Ascending aorta (tissue), 2 donors: ENCODE measurements around the gene DOK1. TPM values are rescaled to one million over a fixed set of nuclear protein-coding genes. Genes with fewer than 3 reads are reported as not detected.
"Not testable (repeated sequence)": the region's sequence is repeated elsewhere in the genome, so short reads cannot be mapped to it uniquely, and the experiment has no call there.

Source experiments
- DNase-seq, 2 donors: peaks; one replicate each; pipeline ENCODE4 v3.0.0-alpha.2; 2019; ENCODE audit warnings: low spot score in 2 of 2
- H3K27ac ChIP-seq, 2 donors: fragments of 200-600 bp; sonication (generic); one replicate each; pipeline ENCODE4 v1.5.1; 2016 to 2017; ENCODE audit warnings: mild to moderate bottlenecking in 1 of 2
- H3K27me3 ChIP-seq: fragments of 200-600 bp; sonication (generic); one replicate; pipeline ENCODE4 v1.5.1; 2017
- H3K36me3 ChIP-seq, 2 donors: fragments of 200-600 bp; sonication (generic); one replicate each; pipeline ENCODE4 v1.5.1; 2016
- H3K4me1 ChIP-seq, 2 donors: fragments of 200-600 bp; sonication (generic); one replicate each; pipeline ENCODE4 v1.5.1; 2016 to 2017; ENCODE audit warnings: mild to moderate bottlenecking in 1 of 2
- H3K4me3 ChIP-seq, 2 donors: fragments of 200-600 bp; sonication (generic); one replicate each; pipeline ENCODE4 v1.5.1; 2016 to 2017; ENCODE audit warnings: mild to moderate bottlenecking in 1 of 2
- H3K9me3 ChIP-seq, 2 donors: fragments of 200-600 bp; sonication (generic); one replicate each; pipeline ENCODE4 v1.5.1; 2016
- CTCF ChIP-seq, 3 experiments: fragments of 200-600 bp in 2 of 3; fragments of 450-650 bp in 1 of 3; sonication (generic) in 2 of 3; IDR thresholded peaks; one replicate each; pipeline ENCODE4 v1.5.1; 2016 to 2019; ENCODE audit warnings: antibody characterized with exemption in 3 of 3, mild to moderate bottlenecking in 1 of 3, moderate library complexity in 1 of 3
- intact Hi-C: fragments of 100-400 bp; cut with DNase I; formaldehyde crosslinking; loops from one replicate; pipeline ENCODE4 v1.15.1; 2023
- total RNA-seq: library from RNA; depleted of rRNA; stranded (reverse); fragments of >200 nt; gene quantifications from one replicate; pipeline ENCODE4 v1.1.0, GENCODE V29; 2016

DOK1 gene
- total RNA-seq, 1 donor from 2014 or later = 68.1 TPM

- Histone ChIP-seq H3K27ac (no peak overlapping the region), H3K4me3 (no peak overlapping the region), H3K36me3 (no peaks in the 10 kb centered on the region), H3K27me3 (no peaks in the 10 kb centered on the region), H3K9me3 (no peaks in the 10 kb centered on the region), H3K4me1 (peaks cover 0 to 4% of the 10 kb centered on the region in 2 donors)
- intact Hi-C loops = no loop called here
- TF ChIP-seq CTCF (IDR thresholded peaks at IDR 0.05) = no peak
- DNase-seq = no peak
Observed at GRCh38 chr2:74558284-74559230, 4.0 kb downstream of the DOK1 start.

DNA sequence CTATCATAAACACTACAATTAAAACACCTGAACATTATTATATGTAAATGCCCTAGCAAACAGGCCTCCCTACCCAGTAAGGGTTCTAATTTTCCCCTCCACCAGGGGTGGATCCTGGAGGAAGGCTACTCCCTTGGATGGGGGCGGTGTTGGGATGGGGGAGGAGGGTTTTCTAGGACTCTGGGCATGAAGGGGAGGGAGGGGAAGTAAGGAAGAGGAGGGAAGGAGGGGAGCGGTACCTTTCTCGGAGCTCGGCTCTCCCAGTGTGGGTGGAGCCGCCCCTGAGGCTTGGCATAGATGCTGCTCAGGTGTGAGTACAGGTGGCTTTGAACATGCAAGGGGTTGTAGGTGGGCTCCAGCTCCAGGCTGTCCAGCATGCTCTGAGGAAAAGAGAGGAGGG lies 5.4 kb downstream of the DOK1 start:
- no peak overlapping the region for H3K4me3 ChIP-seq
- intact Hi-C loops = no loop called here
- H3K9me3 ChIP-seq = no peaks in the 10 kb centered on the region
- DNase-seq = no peak
- H3K36me3 ChIP-seq = no peaks in the 10 kb centered on the region
- no peak overlapping the region for H3K27ac ChIP-seq
- no peaks in the 10 kb centered on the region for H3K27me3 ChIP-seq
- TF ChIP-seq CTCF (IDR thresholded peaks at IDR 0.05) = no peak
- H3K4me1 ChIP-seq = peaks cover 0 to 4% of the 10 kb centered on the region in 2 donors

GRCh38 chr2:74560591-74560990 lies 6.1 kb downstream of the DOK1 start:
- no peak for DNase-seq
- no peak for TF ChIP-seq CTCF (IDR thresholded peaks at IDR 0.05)
- H3K9me3 ChIP-seq = no peaks in the 10 kb centered on the region
- intact Hi-C loops = no loop called here
- H3K36me3 ChIP-seq = no peaks in the 10 kb centered on the region
- no peaks in the 10 kb centered on the region for H3K4me1 ChIP-seq
- H3K27ac ChIP-seq = no peak overlapping the region
- H3K4me3 ChIP-seq = no peak overlapping the region
- no peaks in the 10 kb centered on the region for H3K27me3 ChIP-seq

- H3K4me1 ChIP-seq, intact Hi-C loops: not testable (repeated sequence)
Observed at GRCh38 chr2:74561022-74561421, 6.5 kb downstream of the DOK1 start.

DNA sequence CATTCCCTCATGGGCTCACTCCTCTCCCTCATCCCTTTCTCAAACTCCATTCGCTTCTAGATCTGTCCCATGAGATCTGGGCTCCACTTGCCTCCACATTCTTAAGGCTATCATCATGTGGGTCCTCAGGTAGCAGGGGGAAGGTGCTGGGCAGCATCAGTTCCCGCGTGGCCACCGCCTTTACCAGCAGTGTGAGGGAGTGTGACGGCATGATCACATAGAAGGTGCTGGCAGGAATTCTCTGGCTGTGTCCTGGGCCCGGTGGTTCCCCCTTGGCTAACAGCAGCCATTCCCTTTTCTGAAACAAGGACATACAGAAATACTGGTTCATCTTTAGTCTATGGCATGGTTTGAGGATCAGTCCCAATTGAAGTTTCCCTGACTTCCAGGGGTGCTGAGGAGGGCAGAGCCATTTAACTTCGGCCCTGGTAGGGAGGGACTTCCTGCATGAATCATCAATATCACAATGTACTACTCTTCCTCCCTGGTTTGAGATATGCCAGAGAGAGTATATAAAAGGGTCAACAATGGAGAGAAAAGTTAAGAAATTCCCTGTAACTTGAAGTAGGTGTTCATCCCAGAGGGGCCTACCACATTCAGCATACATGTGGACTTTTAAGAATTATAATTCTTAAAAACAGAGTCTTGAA lies 7.7 kb downstream of the DOK1 start:
- Histone ChIP-seq H3K36me3 (no peaks in the 10 kb centered on the region), H3K4me3 (no peak overlapping the region), H3K27ac (no peak overlapping the region), H3K27me3 (no peaks in the 10 kb centered on the region), H3K4me1 (peaks cover 0 to 5% of the 10 kb centered on the region in 2 donors), H3K9me3 (no peaks in the 10 kb centered on the region)
- no peak for DNase-seq
- intact Hi-C loops = no loop called here
- no peak for TF ChIP-seq CTCF (IDR thresholded peaks at IDR 0.05)

More at GRCh38 chr2:74561022-74561421, 6.5 kb downstream of the DOK1 start:
- not testable (repeated sequence) for H3K4me3 ChIP-seq, H3K36me3 ChIP-seq, H3K9me3 ChIP-seq, H3K27ac ChIP-seq, H3K27me3 ChIP-seq, DNase-seq

DNA sequence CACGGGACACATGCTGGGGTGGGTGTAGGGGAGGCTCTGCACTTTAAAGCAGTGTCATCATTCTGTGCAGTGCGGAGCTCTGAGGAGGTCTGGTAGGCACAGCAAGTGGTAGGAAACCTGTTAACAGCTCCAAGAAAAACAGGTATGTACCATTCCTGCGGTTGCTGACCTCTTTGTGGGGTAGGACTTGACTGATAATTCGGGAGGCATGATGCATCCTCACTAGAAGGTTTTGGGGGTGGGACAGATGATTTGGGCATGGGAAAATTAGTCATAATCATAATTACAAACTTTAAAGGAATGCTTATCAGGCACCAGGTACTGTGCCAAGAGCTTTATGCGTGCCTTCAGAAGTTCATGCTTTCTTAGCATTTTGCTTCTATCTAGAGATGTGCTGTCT lies 9.7 kb downstream of the DOK1 start:
- H3K36me3 ChIP-seq = no peaks in the 10 kb centered on the region
- intact Hi-C loops = no loop called here
- no peak overlapping the region for H3K4me3 ChIP-seq
- no peaks in the 10 kb centered on the region for H3K9me3 ChIP-seq
- peaks cover 0 to 14% of the 10 kb centered on the region in 2 donors for H3K4me1 ChIP-seq
- no peaks in the 10 kb centered on the region for H3K27me3 ChIP-seq
- no peak for DNase-seq
- no peak overlapping the region for H3K27ac ChIP-seq
- no peak for TF ChIP-seq CTCF (IDR thresholded peaks at IDR 0.05)
